SK-N-SH (cell line): ENCODE measurements around the gene CBY2. TPM values are rescaled to one million over a fixed set of nuclear protein-coding genes. Genes with fewer than 3 reads are reported as not detected.

ENCODE experiments used
- CTCF ChIA-PET: fragments of 300-600, 350-600 bp; formaldehyde crosslinking; extraction: SDS; loops from one replicate; lab custom pipeline; 2021; lab: Yijun Ruan, JAX
- POLR2A ChIA-PET: fragments of 350-600 bp; sonication (Branson Sonifier 250); formaldehyde crosslinking; extraction: SDS; loops from one replicate; lab custom pipeline; 2020; ENCODE audit warnings: antibody characterized with exemption, inconsistent platforms; lab: Yijun Ruan, JAX
- DNase-seq: peaks from one replicate; pipeline ENCODE4 v3.0.0; 2012
- H2AFZ ChIP-seq: fragments of 200-600 bp; sonication (generic); 2 replicates; pipeline ENCODE4 v1.8.1; 2016; ENCODE audit warnings: antibody characterized with exemption, mild to moderate bottlenecking, low read depth
- H3F3A ChIP-seq: fragments of 200-600 bp; sonication (generic); replicated peaks from 2 replicates; pipeline ENCODE3; 2016; ENCODE audit warnings: antibody characterized with exemption, mild to moderate bottlenecking; ENCODE audit not compliant: insufficient read depth
- H3K27ac ChIP-seq, 2 experiments: fragments of 200-500 bp in 1 of 2; fragments of 200-600 bp in 1 of 2; sonication (Bioruptor generic) in 1 of 2; sonication (generic), shearing (Covaris generic) in 1 of 2; 2 replicates each; pipeline versions ENCODE4 v1.5.1 to v1.6.1; 2014 to 2016; ENCODE audit warnings: low read depth in 2 of 2, inconsistent platforms in 1 of 2, low read length in 1 of 2, mild to moderate bottlenecking in 1 of 2, mixed read lengths in 1 of 2
- H3K27me3 ChIP-seq: fragments of 200-600 bp; sonication (generic), shearing (Covaris generic); 2 replicates; pipeline ENCODE4 v1.6.1; 2016; ENCODE audit warnings: mixed run types; ENCODE audit not compliant: insufficient read depth
- H3K36me3 ChIP-seq, 2 experiments: fragments of 200-500 bp in 1 of 2; fragments of 200-600 bp in 1 of 2; sonication (Bioruptor generic) in 1 of 2; sonication (generic) in 1 of 2; replicated peaks in 1 of 2; 2 replicates each; pipeline versions ENCODE3 to v1.5.1; 2014 to 2016; ENCODE audit warnings: low read length in 1 of 2, mild to moderate bottlenecking in 1 of 2; ENCODE audit not compliant: insufficient read depth in 2 of 2, control insufficient read depth in 1 of 2
- H3K4me1 ChIP-seq, 2 experiments: fragments of 200-500 bp in 1 of 2; fragments of 200-600 bp in 1 of 2; sonication (Bioruptor generic) in 1 of 2; sonication (generic), shearing (Covaris generic) in 1 of 2; 2 replicates each; pipeline versions ENCODE4 v1.5.1 to v1.6.1; 2014 to 2016; ENCODE audit warnings: low read depth in 1 of 2, low read length in 1 of 2, mixed run types in 1 of 2; ENCODE audit not compliant: insufficient read depth in 2 of 2, control insufficient read depth in 1 of 2
- H3K4me2 ChIP-seq: fragments of 200-600 bp; sonication (generic), shearing (Covaris generic); 2 replicates; pipeline ENCODE4 v1.6.1; 2017; ENCODE audit warnings: mixed run types
- H3K4me3 ChIP-seq, 2 experiments: fragments of 200-500 bp in 1 of 2; fragments of 200-600 bp in 1 of 2; sonication (Bioruptor generic) in 1 of 2; sonication (generic), shearing (Covaris generic) in 1 of 2; 2 replicates each; pipeline versions ENCODE4 v1.5.1 to v1.8.1; 2014 to 2016; ENCODE audit warnings: low read depth in 2 of 2, inconsistent platforms in 1 of 2, low read length in 1 of 2, mild to moderate bottlenecking in 1 of 2, mixed read lengths in 1 of 2, moderate library complexity in 1 of 2
- H3K79me2 ChIP-seq: fragments of 200-600 bp; sonication (generic); 2 replicates; pipeline ENCODE4 v1.8.1; 2017; ENCODE audit warnings: mild to moderate bottlenecking; ENCODE audit not compliant: insufficient read depth
- H3K9ac ChIP-seq: fragments of 200-600 bp; sonication (generic); 2 replicates; pipeline ENCODE4 v1.6.1; 2017; ENCODE audit warnings: mixed run types
- H3K9me2 ChIP-seq: fragments of 200-600 bp; sonication (generic); 2 replicates; pipeline ENCODE4 v1.6.1; 2017; ENCODE audit warnings: mixed run types
- H3K9me3 ChIP-seq: fragments of 200-600 bp; sonication (generic); 2 replicates; pipeline ENCODE4 v1.6.1; 2017; ENCODE audit warnings: mixed run types, mild to moderate bottlenecking, moderate library complexity
- H4K20me1 ChIP-seq: fragments of 200-600 bp; sonication (generic); 2 replicates; pipeline ENCODE4 v1.6.1; 2017; ENCODE audit warnings: mild to moderate bottlenecking, mixed run types; ENCODE audit not compliant: insufficient read depth
- CHD2 ChIP-seq: fragments of 150-350 bp; IDR thresholded peaks from 2 replicates; pipeline ENCODE4 v1.6.1; 2018; ENCODE audit warnings: low read length; ENCODE audit not compliant: partially characterized antibody
- ELF1 ChIP-seq: IDR thresholded peaks from 2 replicates; pipeline ENCODE4 v1.4.0; 2012
- EZH2phosphoT487 ChIP-seq: fragments of 200-600 bp; sonication (generic); IDR thresholded peaks from 2 replicates; pipeline ENCODE4 v1.6.1; 2017; ENCODE audit warnings: low read depth, mixed run types, mild to moderate bottlenecking, antibody characterized with exemption, moderate library complexity, borderline replicate concordance
- FOXM1 ChIP-seq: IDR thresholded peaks from 2 replicates; pipeline ENCODE4 v1.4.0; 2012; ENCODE audit warnings: low read depth, mild to moderate bottlenecking
- GATA2 ChIP-seq: sonication (generic); formaldehyde crosslinking; IDR thresholded peaks from 2 replicates; pipeline ENCODE4 v1.5.0; 2020; ENCODE audit warnings: mild to moderate bottlenecking, missing genetic modification reagents
- REST ChIP-seq: IDR thresholded peaks from 2 replicates; pipeline ENCODE4 v1.6.1; 2012; ENCODE audit warnings: mild to moderate bottlenecking, low read depth, low read length, moderate library complexity
- RFX5 ChIP-seq: IDR thresholded peaks from 2 replicates; pipeline ENCODE4 v1.6.1; 2012; ENCODE audit warnings: mild to moderate bottlenecking, improper control_type of control experiment, low read length
- RXRA ChIP-seq: IDR thresholded peaks from 2 replicates; pipeline ENCODE4 v1.4.0; 2012; ENCODE audit warnings: low read depth, mild to moderate bottlenecking, borderline replicate concordance
- TEAD4 ChIP-seq: IDR thresholded peaks from 2 replicates; pipeline ENCODE4 v1.4.0; 2012; ENCODE audit warnings: mild to moderate bottlenecking, borderline replicate concordance; ENCODE audit not compliant: insufficient read depth
- USF1 ChIP-seq: IDR thresholded peaks from 2 replicates; pipeline ENCODE4 v1.4.0; 2012; ENCODE audit warnings: low read depth, borderline replicate concordance
- WGBS: methylation state at CpG from one replicate; pipeline ENCODE4 v1.1.6; 2017; ENCODE audit warnings: low lambda C conversion rate; 5-methylcytosine and 5-hydroxymethylcytosine counted together
- polyA plus RNA-seq, 3 experiments: library from polyadenylated mRNA; depleted of rRNA; stranded (reverse); fragments of >200 nt; gene quantifications; 2 replicates each; pipeline ENCODE4 v1.2.3, GENCODE V29; 2012

The CBY2 gene
- polyA plus RNA-seq, 1 of the 3 experiments (the other 2 are of a cell fraction) = not detected

GRCh38 chr13:45654633-45655349, 47.3 kb upstream of the CBY2 start:
- Histone ChIP-seq H3K36me3 (no peaks in the 10 kb centered on the region), H3K9me3 (no peaks in the 10 kb centered on the region), H3K4me3 (no peak overlapping the region), H3K4me2 (no peak overlapping the region), H3K27me3 (no peaks in the 10 kb centered on the region), H3K9ac (no peak overlapping the region), H3K79me2 (no peaks in the 10 kb centered on the region), H3K4me1 (no peaks in the 10 kb centered on the region), H2AFZ (no peak overlapping the region), H4K20me1 (no peaks in the 10 kb centered on the region), H3K9me2 (no peaks in the 10 kb centered on the region), H3K27ac (no peak overlapping the region), H3F3A (no peaks in the 10 kb centered on the region)
- 25% methylated on average over 2 of the region's 5 CpGs for whole genome bisulfite sequencing
- CTCF ChIA-PET = no interaction called here
- POLR2A ChIA-PET = no interaction called here
- no peak for TF ChIP-seq RXRA
- DNase-seq = no peak

- H3K79me2 ChIP-seq = no peaks in the 10 kb centered on the region
- no peaks in the 10 kb centered on the region for H4K20me1 ChIP-seq
- TF ChIP-seq GATA2 (CRISPR knock-in tag) (no peak), REST (no peak), CHD2 (no peak), ELF1 (no peak), EZH2phosphoT487 (no peak), FOXM1 (no peak), RFX5 (no peak), TEAD4 (no peak), USF1 (no peak)
- TF ChIP-seq, all 33 proteins: peak for 0
- Histone ChIP-seq H2AFZ (no peak overlapping the region), H3K9me2 (no peaks in the 10 kb centered on the region), H3K4me2 (no peak overlapping the region), H3K9ac (no peak overlapping the region), H3K27me3 (no peaks in the 10 kb centered on the region), H3K9me3 (no peaks in the 10 kb centered on the region), H3K4me1 (no peaks in the 10 kb centered on the region), H3K4me3 (no peak overlapping the region), H3F3A (no peaks in the 10 kb centered on the region), H3K36me3 (no peaks in the 10 kb centered on the region), H3K27ac (no peak overlapping the region)
- WGBS = 45% methylated on average over 5 of the region's 5 CpGs
- ChIA-PET POLR2A (no interaction called here), CTCF (no interaction called here)
- no peak for DNase-seq
These were observed 43.4 kb upstream of the CBY2 start for GRCh38 chr13:45658586-45659235.
